GM21737 (cell line): ENCODE data around the gene RHAG.
"Not testable (repeated sequence)": the region's sequence is repeated elsewhere in the genome, so short reads cannot be mapped to it uniquely, and the experiment has no call there.

Experiments
- ATAC-seq: cut with Tn5 transposase; IDR thresholded peaks from one replicate; pipeline ENCODE4 v1.9.1; 2021; ENCODE audit warnings: mild to moderate bottlenecking, moderate library complexity; ENCODE audit not compliant: unreplicated experiment

Gene RHAG

DNA sequence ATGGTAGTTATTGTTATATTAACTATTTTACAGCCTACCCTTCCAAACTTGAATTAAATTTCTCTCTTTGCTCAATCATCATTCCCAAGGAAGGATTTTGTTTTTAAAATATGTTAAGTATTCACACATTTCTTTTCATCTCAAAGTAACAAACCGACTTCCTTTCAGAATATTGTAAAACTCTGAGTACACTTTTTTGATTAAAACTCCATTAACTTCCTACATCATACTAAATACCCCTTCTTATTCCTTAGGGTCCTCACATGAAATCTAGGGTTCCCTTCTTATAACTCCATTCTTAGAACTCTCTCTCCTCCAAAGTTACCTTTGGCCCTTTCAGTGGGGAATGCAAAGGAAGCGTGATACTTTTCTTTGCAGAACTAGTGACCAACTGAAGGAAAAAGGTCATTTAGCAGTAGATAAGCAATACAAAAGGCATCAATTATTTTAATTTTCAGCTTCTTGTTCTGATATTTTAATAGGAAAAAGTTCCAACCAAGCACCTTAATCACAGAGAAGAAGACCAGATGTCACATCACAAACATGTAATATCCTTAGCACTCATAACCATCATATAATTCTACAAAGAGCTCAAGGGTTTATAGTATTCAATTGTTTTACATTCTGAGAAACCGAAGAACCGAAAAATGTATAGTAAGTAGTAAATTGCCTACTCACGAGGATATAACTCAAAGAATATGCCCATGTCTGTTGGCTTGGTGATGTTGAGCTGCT is 494 bp downstream of the RHAG start:
- ATAC-seq = no peak

DNA sequence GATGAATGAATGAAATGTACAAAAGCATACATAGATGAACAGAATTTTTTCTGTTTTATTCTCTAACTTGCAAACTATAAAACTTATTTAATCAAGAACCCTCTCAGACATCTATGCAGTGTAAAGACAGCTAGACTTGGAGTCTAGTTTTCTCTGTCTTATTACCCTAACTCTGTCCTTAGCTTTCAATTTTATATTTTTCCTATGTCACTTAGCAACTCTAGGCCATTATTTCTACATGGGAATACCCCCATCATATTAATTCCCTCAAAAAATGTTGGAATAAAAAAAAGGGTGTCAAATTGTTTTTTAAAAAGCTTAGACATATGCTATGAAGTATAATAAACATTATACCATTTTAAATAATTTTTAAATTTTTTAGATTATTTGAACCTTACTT is 1.2 kb downstream of the RHAG start:
- no peak for ATAC-seq

DNA sequence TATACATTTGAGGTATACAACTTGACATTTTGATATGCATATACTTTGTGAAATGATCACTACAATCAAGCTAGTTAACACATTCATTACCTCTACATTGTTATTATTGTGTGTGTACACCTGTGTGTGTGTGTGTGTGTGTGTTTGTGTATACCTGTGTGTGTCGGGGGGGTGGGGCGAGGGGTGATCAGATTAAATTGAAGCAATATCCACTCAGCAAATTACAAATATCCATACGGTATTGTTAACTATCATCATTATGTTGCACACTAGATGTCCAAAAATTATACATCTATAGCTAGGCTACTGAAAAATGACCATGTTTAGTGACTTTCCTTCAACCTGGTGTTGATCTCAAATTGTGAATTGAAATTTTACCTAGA is 1.8 kb downstream of the RHAG start:
- no peak for ATAC-seq

DNA sequence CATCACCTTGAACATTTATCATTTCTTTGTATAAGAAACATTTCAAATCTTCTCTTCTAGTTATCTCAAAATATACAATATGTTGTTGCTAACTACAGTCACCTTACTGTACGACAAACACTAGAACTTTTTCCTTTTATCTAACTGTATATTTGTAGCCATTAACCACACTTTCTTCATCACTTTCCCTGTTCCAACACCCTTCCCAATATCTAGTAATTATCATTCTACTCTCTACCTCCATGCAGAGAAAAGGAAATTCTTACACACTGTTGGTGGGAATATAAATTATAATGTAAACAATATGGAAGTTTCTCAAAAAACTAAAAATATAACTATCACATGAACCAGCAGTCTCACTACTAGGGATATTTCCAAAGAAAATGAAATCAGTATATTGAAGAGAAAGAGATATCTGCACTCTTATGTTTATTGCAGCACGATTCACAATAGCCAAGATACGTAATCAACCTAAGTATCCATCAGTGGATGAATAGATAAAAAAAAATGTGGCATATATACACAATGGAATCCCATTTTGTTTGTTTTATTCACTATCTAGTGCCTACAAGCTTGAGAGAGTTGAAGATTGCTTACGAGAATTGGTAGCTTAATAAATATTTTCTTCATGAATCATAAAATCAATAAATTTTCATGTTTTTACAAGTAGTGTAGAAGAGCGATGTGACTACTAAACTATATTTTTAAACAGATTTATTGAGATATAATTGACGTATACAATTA is 2.4 kb downstream of the RHAG start:
- no peak for ATAC-seq

DNA sequence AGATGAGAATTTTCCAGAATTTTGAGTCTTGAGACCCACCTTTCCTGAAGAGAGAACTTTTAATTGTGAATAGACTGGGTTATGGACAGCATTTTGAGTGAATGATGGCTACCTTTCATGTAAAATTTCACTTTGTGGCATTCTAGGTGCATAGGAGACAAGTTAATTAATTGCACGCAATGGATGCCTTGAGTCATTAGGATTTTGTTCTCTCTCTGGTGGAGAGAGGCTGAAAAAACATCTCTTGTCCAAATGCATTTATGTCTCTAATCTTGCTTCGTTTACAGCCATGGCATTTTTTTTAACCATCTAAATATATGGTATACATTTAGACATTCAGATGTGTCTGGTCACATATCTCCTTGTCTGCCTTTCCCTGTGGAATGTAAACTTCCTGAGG is 3.1 kb downstream of the RHAG start:
- ATAC-seq = no peak

DNA sequence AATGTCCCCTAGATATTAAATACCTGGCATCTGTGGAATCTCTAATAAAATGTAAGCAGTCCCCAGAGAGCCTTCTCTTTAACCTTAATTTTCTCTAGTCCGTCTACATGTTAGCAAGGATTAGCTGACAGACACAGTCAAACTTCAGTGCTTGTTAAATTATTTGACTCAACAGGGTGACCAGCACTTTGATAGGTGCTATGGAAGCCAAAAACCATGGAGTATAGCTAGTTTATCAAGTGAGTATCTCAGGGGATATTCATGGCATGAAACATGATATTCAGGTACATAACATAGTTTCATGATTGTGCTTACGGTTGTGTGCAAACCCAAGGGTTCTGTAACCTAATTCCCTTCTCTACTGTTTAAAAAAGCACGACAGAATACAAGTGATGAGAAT is 3.9 kb downstream of the RHAG start:
- no peak for ATAC-seq

DNA sequence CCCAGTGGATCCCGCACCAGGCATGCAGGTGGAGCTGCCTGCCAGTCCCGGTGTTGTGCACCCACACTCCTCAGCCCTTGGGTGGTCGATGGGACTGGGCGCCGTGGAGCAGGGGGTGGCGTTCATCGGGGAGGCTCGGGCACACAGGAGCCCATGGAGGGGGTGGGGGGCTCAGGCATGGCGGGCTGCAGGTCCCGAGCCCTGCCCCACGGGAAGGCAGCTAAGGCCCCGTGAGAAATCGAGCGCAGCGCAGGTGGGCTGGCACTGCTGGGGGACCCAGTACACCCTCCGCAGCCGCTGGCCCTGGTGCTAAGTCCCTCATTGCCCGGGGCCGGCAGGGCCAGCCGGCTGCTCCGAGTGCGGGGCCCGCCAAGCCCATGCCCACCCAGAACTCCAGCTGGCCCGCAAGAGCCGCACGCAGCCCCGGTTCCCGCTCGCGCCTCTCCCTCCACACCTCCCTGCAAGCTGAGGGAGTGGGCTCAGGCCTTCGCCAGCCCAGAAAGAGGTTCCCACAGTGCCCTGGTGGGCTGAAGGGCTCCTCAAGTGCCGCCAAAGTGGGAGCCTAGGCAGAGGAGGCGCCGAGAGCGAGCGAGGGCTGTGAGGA is 7.1 kb downstream of the RHAG start:
- ATAC-seq = not testable (repeated sequence)

DNA sequence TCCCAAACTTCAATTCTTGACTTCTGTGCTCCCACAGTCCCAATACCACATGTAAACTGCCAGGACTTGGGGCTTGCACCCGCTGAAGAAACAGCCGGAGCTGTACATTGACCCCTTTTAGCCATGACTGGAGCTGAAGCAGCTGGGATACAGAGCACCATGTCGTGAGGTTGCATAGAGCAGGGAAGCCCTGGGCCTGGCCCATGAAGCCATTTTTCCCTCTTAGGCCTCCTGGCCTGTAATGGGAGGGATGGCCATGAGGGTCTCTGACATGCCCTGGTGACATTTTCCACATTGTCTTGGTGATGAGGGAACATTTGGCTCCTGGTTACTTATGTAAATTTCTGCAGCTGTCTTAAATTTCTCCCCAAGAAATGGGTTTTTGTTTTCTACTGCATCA is 9.8 kb downstream of the RHAG start:
- ATAC-seq = no peak

DNA sequence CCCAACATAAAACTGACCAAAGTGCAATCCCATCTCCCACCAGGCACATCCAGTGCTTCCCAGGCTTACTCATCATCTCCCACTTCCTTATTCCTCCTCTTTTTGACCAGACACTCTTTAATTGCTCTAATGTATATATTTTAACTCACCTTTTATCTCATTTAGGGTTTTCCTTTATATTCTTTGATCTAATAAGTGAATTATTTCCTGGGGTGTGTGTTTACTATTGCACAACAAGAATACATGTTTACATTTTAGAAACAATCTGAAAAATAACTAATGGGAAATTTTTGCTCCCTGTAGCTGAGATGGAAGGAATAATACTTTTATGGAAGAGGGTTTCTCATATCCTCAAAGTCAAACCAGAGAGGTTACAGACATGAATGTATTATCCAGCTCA is 18.4 kb downstream of the RHAG start:
- ATAC-seq = no peak

DNA sequence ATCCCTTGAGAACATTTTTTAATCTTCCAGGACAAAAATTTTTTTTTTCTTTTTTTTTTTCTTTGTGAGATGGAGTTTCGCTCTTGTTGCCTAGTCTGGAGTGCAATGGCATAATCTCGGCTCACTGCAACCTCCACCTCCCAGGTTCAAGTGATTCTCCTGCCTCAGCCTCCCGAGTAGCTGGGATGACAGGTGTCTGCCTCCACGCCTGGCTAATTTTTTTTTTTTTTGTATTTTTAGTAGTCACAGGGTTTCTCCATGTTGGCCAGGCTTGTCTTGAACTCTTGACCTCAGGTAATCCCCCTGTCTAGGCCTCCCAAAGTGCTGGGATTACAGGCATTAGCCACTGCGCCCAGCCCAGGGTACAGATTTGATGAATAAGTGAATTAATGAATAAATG is 22.5 kb downstream of the RHAG start:
- not testable (repeated sequence) for ATAC-seq

DNA sequence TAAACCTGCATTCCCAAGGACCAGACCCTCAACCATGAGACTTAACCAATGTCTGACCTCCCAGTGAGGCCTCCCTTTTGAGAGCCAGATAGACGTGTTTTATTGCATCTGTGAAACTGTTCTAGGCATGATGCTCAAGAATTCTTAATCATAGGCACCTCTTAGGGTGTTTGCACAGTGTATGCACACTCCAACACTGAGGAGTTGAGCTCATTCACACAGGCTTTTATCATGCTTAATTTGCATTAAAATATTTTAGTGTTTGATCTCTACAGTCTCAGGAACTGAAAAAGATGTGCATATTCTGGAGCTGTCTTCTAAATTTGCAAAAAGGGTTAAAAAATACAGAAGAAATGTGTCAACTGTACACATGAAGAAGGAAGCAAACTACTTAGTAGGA is 27.4 kb downstream of the RHAG start:
- no peak for ATAC-seq

DNA sequence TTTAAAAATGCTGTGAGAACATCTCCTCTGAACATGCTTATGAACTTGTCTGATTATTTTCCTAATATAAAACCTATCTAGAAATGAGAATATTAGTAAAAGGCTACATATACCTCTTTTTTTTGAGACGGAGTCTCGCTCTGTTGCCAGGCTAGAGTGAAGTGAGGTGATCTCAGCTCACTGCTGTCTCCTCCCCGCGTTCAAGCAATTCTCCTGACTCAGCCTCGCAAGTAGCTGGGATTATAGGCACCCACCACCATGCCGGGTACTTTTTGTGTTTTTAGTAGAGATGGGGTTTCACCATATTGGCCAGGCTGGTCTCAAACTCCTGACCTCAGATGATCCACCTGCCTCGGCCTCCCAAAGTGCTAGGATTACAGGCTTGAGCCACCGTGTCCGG is 28.4 kb downstream of the RHAG start:
- not testable (repeated sequence) for ATAC-seq

DNA sequence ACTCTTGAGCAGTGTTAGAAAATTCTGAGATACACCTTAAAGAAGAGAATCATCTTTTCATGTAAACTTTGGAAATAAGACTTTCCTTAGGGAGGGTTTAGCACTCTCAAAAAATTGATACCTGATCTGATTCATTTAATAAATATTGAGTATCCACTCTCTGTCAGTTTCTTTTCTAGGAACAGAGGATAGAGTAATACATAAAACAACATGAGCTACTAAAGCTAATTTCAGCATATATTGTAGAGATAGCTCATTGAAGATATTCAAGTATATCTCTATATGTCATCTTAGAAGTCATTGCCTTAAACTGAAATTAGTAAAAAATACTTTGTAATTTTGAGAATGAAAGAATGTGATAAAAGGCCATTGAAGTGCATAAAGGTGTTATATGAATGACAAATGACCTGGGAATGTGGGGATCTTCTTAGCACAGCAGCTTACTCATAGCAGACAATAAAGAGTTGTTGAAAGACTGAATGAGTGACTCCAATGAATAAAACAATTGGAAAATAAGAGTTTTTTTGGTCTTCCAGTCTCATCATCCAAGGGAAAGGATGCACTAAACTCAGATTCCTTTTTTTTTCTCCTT is 29.2 kb downstream of the RHAG start:
- no peak for ATAC-seq

DNA sequence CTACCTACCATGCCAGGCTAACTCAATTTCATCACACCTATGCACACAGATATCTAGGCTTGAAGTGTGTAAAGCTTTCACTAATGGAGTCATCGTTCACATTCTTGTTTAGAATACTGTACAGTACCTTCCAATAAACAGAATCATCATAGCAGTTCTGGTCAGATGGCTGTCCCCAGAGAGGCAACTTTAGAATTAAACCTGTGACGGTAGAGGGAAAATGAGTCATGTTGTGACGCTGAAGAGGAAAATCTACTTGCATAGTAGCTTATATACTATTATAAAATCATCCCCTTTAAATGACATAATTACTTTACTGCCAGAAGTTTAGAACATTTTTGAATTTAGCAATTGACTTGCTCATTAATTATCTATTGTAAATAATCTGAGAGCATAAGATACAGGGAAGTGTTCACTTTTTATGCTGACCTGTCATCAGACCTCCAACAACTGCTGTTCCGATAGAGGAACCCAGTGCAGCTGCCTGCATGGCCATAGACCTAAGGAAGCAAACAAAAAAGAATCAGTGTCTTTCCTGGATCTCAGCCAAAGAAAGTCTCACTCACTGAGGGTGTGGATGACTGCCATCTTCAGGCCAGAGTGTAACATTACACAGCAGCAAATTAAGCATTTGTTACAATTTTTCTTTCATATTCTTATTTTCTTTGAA is 29.8 kb downstream of the RHAG start:
- ATAC-seq = peak; percentile 87

DNA sequence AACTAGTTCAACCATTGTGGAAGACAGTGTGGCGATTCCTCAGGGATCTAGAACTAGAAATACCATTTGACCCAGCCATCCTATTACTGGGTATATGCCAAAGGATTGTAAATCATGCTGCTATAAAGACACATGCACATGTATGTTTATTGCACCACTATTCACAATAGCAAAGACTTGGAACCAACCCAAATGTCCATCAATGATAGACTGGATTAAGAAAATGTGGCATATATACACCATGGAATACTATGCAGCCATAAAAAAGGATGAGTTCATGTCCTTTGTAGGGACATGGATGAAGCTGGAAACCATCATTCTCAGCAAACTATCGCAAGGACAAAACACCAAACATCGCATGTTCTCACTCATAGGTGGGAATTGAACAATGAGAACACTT is 32.6 kb downstream of the RHAG start:
- not testable (repeated sequence) for ATAC-seq

DNA sequence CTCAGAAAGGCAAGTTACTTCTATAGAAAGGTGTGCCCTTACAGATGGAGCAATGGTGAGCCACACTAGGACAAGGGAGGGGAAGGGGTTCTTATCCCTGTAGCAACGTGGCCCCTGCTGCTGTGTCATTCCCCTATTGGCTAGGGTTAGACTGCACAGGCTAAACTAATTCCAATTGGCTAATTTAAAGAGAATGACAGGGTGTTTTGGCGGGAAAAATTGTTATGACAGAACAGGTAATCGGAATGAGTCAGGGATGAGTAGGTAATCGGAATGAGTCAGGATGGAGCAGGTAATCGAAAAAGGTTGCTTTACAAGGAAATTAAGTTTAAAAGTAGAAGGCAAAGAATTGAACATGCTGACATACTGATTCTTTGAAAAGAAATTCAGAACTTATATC is 49.4 kb downstream of the RHAG start:
- ATAC-seq = not testable (repeated sequence)

DNA sequence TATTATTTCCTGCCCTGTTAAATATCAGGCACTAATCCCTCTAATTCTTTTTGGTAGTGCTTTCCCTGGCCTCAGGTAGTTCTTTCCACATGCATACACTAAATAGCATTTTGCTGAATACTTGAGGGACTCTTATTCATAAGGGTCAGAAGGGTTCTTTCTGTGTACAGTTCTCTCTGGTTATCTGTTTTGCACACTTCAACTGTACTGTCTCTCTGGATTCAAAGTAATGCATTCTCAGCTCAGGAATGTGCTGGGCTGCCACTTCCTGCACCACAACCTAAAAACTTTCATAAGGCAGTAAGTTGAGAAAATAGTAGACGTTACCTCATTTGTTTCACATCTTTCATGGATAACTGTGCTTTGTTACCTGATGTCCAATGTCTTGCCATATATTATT is 54.1 kb downstream of the RHAG start:
- ATAC-seq = no peak

DNA sequence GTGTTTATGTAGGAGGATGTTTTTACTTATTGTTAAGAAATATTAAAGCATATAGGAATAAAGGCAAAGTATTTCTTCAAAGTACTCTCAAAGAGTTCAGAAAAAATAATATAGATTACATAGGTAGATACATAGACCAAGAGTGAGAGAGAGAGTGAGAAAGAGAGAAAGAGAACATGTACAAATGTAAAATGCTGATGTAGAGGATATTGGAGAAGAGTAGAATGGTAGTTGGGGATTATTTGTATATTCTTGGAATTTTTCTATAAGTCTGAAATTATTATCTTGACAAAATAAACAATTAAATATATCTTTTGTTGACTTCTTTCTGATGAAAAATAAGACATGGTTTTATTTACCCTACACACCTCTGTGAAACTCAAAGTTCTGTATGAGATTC is 57.0 kb downstream of the RHAG start:
- no peak for ATAC-seq

DNA sequence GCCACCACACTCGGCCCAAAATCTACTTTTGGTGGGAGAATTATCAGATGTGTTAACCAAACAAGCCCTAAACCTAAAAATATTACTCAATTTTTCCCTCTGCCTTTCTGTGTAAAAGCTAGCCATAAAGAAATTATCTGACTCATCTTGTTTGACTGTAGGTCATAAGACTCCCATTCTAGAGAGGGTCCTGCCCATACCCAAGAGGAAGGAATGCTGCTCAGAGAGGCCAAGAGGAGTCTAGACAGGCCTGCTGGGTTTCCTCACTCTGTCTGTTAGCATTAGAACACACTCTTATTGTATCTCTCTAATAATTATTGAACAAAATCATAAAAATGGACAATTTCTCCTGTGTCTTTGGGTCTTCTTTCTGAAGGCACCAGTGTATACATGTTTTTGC is 60.0 kb downstream of the RHAG start:
- ATAC-seq = no peak

DNA sequence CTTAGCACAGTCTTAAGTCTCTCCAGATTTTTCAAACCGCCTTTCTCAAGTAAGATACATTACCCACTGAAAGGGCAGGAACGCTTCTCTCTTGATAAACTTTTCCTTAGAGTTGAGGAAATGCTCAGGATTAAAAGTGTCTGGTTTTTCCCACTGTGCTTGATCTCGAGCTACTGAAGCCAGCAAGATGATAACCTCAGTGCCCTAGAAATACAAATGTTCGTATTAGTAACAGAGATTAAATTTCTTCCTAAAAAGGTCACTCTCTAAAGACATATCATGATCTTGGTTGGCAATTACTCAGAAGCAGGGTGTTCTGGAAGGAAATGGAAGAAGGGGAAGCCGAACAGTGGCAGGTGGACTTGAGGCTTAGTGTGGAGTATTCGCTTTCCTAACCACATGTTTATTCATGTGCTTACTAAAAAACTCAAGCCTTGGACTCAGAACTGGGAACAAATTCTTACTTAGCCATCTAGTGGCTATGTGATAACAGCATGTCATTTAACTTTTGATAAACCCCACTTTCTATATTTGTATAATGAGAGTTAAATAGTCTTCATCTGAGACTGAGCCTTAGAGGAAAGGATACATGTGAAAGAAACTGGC is 66.1 kb downstream of the RHAG start:
- ATAC-seq = no peak

DNA sequence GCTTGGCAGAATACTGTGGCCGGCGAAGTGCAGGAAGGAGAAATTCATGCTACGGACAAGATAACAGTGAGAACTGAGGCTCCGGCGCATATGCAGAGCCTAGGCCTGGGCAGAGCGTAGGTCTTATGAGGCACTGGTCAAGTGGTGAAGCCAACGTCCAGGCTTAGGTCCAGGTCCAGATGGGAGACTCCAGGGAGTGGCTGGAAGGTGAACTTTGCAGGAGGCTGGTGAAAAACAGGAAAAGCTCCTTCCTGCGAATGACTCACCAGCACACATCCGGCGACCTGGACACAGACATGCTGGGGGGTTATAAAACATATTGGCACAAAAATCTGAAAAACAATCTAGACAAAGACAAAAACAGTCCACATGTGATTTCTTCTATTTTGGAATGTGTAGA is 70.8 kb downstream of the RHAG start:
- ATAC-seq = no peak
